Thoracic aorta (tissue), 2 donors: ENCODE results near the gene OR10A4. TPM values are rescaled to one million over a fixed set of nuclear protein-coding genes. Genes with fewer than 3 reads are reported as not detected.
"Not testable (repeated sequence)": the region's sequence is repeated elsewhere in the genome, so short reads cannot be mapped to it uniquely, and the experiment has no call there.

ENCODE experiments used
- ATAC-seq: fragments of 150-250 bp; one replicate; pipeline ENCODE4 v1.8.0; 2017; ENCODE audit warnings: low read depth; ENCODE audit not compliant: insufficient number of reproducible peaks, low FRiP score
- DNase-seq: peaks from one replicate; pipeline ENCODE4 v3.0.0-alpha.2; 2020; ENCODE audit warnings: low spot score
- H3K27ac ChIP-seq, 2 donors: fragments of 200-600 bp; sonication (generic); 1 replicate in 1 of 2; 2 replicates in 1 of 2; pipeline ENCODE4 v1.5.1; 2016; ENCODE audit warnings: mild to moderate bottlenecking in 2 of 2, moderate library complexity in 2 of 2
- H3K27me3 ChIP-seq: fragments of 200-600 bp; sonication (generic); replicated peaks from 2 replicates; pipeline ENCODE4 v1.6.0; 2016; ENCODE audit warnings: mild to moderate bottlenecking; ENCODE audit not compliant: insufficient read depth
- H3K36me3 ChIP-seq: fragments of 200-600 bp; sonication (generic); one replicate; pipeline ENCODE4 v1.5.1; 2016
- H3K4me1 ChIP-seq, 2 donors: fragments of 200-600 bp; sonication (generic); 1 replicate in 1 of 2; 2 replicates in 1 of 2; pipeline versions ENCODE4 v1.5.1 to v1.6.0; 2016; ENCODE audit warnings: low read depth in 2 of 2, mild to moderate bottlenecking in 1 of 2; ENCODE audit not compliant: control insufficient read depth in 1 of 2
- H3K4me3 ChIP-seq: fragments of 200-600 bp; sonication (generic); 2 replicates; pipeline ENCODE4 v1.5.1; 2016; ENCODE audit warnings: mild to moderate bottlenecking
- H3K9me3 ChIP-seq: fragments of 200-600 bp; sonication (generic); 2 replicates; pipeline ENCODE4 v1.5.1; 2016
- total RNA-seq, 2 donors: library from RNA; depleted of rRNA; stranded (reverse); fragments of >200 nt; gene quantifications; one replicate each; pipeline versions ENCODE4 v1.1.0 to v1.2.3, GENCODE V29; 2016
- TF ChIP-seq, protein P1 (sequence below): fragments of 200-600 bp; sonication (generic); IDR thresholded peaks from one replicate; pipeline ENCODE4 v1.5.1; 2019; ENCODE audit warnings: antibody characterized with exemption

The OR10A4 gene
- total RNA-seq, 2 donors from 2014 or later: not detected

DNA sequence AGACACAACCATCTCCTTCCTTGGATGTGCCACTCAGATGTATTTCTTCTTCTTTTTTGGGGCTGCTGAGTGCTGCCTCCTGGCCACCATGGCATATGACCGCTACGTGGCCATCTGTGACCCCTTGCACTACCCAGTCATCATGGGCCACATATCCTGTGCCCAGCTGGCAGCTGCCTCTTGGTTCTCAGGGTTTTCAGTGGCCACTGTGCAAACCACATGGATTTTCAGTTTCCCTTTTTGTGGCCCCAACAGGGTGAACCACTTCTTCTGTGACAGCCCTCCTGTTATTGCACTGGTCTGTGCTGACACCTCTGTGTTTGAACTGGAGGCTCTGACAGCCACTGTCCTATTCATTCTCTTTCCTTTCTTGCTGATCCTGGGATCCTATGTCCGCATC, 489 bp downstream of the OR10A4 start:
- no peak overlapping the region for H3K4me3 ChIP-seq
- ATAC-seq: no peak
- H3K36me3 ChIP-seq: no peaks in the 10 kb centered on the region
- TF ChIP-seq, protein P1, sequence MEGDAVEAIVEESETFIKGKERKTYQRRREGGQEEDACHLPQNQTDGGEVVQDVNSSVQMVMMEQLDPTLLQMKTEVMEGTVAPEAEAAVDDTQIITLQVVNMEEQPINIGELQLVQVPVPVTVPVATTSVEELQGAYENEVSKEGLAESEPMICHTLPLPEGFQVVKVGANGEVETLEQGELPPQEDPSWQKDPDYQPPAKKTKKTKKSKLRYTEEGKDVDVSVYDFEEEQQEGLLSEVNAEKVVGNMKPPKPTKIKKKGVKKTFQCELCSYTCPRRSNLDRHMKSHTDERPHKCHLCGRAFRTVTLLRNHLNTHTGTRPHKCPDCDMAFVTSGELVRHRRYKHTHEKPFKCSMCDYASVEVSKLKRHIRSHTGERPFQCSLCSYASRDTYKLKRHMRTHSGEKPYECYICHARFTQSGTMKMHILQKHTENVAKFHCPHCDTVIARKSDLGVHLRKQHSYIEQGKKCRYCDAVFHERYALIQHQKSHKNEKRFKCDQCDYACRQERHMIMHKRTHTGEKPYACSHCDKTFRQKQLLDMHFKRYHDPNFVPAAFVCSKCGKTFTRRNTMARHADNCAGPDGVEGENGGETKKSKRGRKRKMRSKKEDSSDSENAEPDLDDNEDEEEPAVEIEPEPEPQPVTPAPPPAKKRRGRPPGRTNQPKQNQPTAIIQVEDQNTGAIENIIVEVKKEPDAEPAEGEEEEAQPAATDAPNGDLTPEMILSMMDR: no peak
- no peak overlapping the region for H3K27ac ChIP-seq
- H3K9me3 ChIP-seq: no peaks in the 10 kb centered on the region
- H3K4me1 ChIP-seq: no peaks in the 10 kb centered on the region
- no peaks in the 10 kb centered on the region for H3K27me3 ChIP-seq
- DNase-seq: no peak

DNA sequence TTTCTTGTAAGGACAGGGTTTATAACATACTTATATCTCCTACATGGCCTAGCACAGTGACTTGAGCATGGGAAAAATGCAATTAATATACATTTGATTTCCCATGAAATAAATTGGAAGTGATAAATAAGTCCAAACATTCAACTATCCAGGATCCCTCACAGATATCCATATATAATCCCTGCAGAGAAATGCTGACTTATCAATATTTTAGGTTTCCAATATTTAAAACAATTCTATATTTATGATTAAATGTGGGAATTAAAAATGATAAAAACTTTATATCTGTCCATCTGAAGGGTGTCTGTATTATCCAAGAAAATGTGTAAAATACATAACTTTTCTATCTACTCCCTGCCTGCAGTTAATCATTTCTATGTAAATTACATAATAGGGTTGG, 6.3 kb downstream of the OR10A4 start:
- no peak overlapping the region for H3K4me3 ChIP-seq
- DNase-seq (no peak), ATAC-seq (no peak)
- no peaks in the 10 kb centered on the region for H3K9me3 ChIP-seq
- H3K4me1 ChIP-seq: no peaks in the 10 kb centered on the region
- TF ChIP-seq, protein P1: no peak
- H3K36me3 ChIP-seq: no peaks in the 10 kb centered on the region
- no peak overlapping the region for H3K27ac ChIP-seq
- H3K27me3 ChIP-seq: no peaks in the 10 kb centered on the region

DNA sequence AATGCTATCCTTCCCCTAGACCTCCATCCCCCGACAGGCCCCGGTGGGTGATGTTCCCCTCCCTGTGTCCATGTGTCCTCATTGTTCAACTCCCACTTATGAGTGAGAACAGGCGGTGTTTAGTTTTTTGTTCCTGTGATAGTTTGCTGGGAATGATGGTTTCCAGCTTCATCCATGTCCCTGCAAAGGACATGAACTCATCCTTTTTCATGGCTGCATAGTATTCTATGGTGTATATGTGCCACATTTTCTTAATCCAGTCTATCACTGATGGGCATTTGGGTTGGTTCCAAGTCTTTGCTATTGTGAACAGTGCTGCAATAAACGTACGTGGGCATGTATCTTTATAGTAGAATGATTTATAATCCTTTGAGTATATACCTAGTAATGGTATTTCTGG, 11.3 kb downstream of the OR10A4 start:
- H3K27me3 ChIP-seq, ATAC-seq, H3K36me3 ChIP-seq, H3K9me3 ChIP-seq, H3K27ac ChIP-seq, H3K4me3 ChIP-seq, DNase-seq, H3K4me1 ChIP-seq: not testable (repeated sequence)

DNA sequence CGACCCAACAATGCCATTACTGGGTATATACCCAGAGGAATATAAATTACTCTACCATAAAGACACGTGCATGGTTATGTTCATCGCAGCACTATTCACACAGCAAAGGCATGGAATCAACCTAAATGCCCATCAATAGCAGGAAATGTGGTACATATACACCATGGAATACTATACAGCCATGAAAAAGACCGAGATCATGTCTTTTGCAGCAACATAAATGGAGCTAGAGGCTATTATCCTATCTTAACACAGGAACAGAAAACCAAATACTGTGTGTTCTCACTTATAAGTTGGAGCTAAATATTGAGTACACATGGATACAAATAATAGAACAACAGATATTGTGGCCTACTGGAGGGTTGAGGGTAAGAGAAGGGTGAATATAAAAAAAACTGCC, 12.4 kb downstream of the OR10A4 start:
- Histone ChIP-seq H3K36me3 (no peaks in the 10 kb centered on the region), H3K4me3 (no peak overlapping the region), H3K9me3 (no peaks in the 10 kb centered on the region), H3K27ac (no peak overlapping the region), H3K4me1 (no peaks in the 10 kb centered on the region), H3K27me3 (no peaks in the 10 kb centered on the region)
- TF ChIP-seq, protein P1: no peak
- DNase-seq (no peak), ATAC-seq (no peak)

DNA sequence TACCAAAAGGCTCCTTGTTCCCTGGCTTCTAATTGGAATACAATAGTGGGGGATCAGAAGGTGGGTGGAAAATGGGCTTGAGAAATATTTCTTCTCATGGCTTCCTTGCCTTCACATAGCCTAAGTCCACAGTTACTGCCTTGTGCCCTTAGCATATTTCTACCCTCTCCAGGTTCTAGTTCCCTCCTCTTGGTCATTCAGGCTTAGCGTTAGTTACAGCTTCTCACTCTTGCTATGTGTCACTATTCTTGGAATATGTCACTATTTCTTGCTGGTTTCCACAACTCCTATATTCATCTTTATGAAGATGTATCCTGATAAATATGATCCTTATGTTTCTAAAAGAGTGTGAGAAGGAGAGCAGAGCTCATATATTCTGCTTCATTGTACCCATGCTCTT, 13.4 kb downstream of the OR10A4 start:
- H3K4me3 ChIP-seq: no peak overlapping the region
- no peak for DNase-seq
- no peaks in the 10 kb centered on the region for H3K36me3 ChIP-seq
- no peaks in the 10 kb centered on the region for H3K9me3 ChIP-seq
- H3K4me1 ChIP-seq: no peaks in the 10 kb centered on the region
- TF ChIP-seq, protein P1: no peak
- H3K27me3 ChIP-seq: no peaks in the 10 kb centered on the region
- ATAC-seq: no peak
- no peak overlapping the region for H3K27ac ChIP-seq

DNA sequence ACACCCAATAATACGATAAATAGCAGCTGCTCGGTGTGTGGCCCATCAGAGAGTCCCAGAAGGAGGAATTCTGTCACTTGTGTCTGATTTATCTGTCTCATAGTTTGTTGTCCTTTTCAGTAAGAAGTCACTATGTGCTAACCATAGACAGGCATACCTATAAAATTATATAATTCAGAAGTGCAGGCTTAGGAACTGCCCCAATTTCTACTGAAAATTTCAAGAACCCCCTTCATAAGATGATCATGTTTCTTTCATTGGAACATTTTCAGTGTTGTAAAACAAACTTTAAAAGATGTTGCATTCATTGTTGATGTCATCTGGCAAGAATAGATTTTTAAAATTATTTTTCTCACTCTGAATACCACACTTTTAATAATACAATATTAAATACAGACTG, 16.0 kb downstream of the OR10A4 start, which contains the start of gene OR2D2:
OR2D2 (minus strand) TSS at position 101 of the 400 bp plus-strand sequence; CDS start at position 101, 0 bp downstream.
- H3K27me3 ChIP-seq: no peaks in the 10 kb centered on the region
- no peaks in the 10 kb centered on the region for H3K4me1 ChIP-seq
- H3K27ac ChIP-seq: no peak within 1 kb of the TSS
- no peak for ATAC-seq
- no peaks in the 10 kb centered on the region for H3K36me3 ChIP-seq
- H3K4me3 ChIP-seq: no peak within 1 kb of the TSS
- TF ChIP-seq, protein P1: no peak
- H3K9me3 ChIP-seq: no peaks in the 10 kb centered on the region
- no peak for DNase-seq
